SK-N-SH treated with all-trans-retinoic acid at 6 μM for 48 hours (cell line): Measurements from ENCODE around the gene RNASE8.

Experiments used
- ATAC-seq: fragments of 200-7000 bp; cut with Tn5 transposase; 3 replicates; pipeline ENCODE4 v1.9.1; 2020; ENCODE audit warnings: mild to moderate bottlenecking, moderate library complexity
- ARNTL ChIP-seq: fragments of 450-650 bp; formaldehyde crosslinking; IDR thresholded peaks from 2 replicates; pipeline ENCODE4 v1.5.0; 2020; ENCODE audit warnings: low read depth, mild to moderate bottlenecking, moderate library complexity, borderline replicate concordance
- BACH2 ChIP-seq: fragments of 250-450 bp; sonication (Bioruptor Pico); IDR thresholded peaks from 2 replicates; pipeline ENCODE4 v1.9.0; 2021; ENCODE audit warnings: mild to moderate bottlenecking, borderline replicate concordance
- CSDC2 ChIP-seq: fragments of 250-450 bp; sonication (Bioruptor Pico); IDR thresholded peaks from 2 replicates; pipeline ENCODE4 v1.5.0; 2020; ENCODE audit warnings: mild to moderate bottlenecking, moderate library complexity
- ESRRG ChIP-seq: fragments of 250-450 bp; sonication (Bioruptor Pico); IDR thresholded peaks from 2 replicates; pipeline ENCODE4 v1.6.1; 2021; ENCODE audit warnings: mild to moderate bottlenecking
- GLIS3 ChIP-seq: fragments of 250-450 bp; sonication (Bioruptor Pico); IDR thresholded peaks from 2 replicates; pipeline ENCODE4 v1.5.0; 2020; ENCODE audit warnings: mild to moderate bottlenecking, moderate library complexity
- ISL1 ChIP-seq: fragments of 250-450 bp; sonication (Bioruptor Pico); IDR thresholded peaks from 2 replicates; pipeline ENCODE4 v2.1.2; 2022; ENCODE audit warnings: mild to moderate bottlenecking, moderate library complexity
- OSR1 ChIP-seq: fragments of 250-450 bp; sonication (Bioruptor Pico); IDR thresholded peaks from 2 replicates; pipeline ENCODE4 v1.8.0; 2022; ENCODE audit warnings: moderate library complexity, mild to moderate bottlenecking, inconsistent platforms
- PPARA ChIP-seq: fragments of 250-450 bp; sonication (Bioruptor Pico); IDR thresholded peaks from 2 replicates; pipeline ENCODE4 v1.5.0; 2020; ENCODE audit warnings: mild to moderate bottlenecking, borderline replicate concordance
- RARB ChIP-seq: fragments of 250-450 bp; sonication (Bioruptor Pico); IDR thresholded peaks from 2 replicates; pipeline ENCODE4 v1.8.0; 2021; ENCODE audit warnings: mild to moderate bottlenecking, moderate library complexity
- TCF4 ChIP-seq: fragments of 250-450 bp; sonication (Bioruptor Pico); IDR thresholded peaks from 2 replicates; pipeline ENCODE4 v1.8.0; 2021; ENCODE audit warnings: mild to moderate bottlenecking, moderate library complexity, borderline replicate concordance
- TOX ChIP-seq: fragments of 250-450 bp; sonication (Bioruptor Pico); IDR thresholded peaks from 2 replicates; pipeline ENCODE4 v1.8.0; 2021; ENCODE audit warnings: mild to moderate bottlenecking, moderate library complexity, borderline replicate concordance
- ZC3H10 ChIP-seq: fragments of 250-450 bp; sonication (Bioruptor Pico); IDR thresholded peaks from 2 replicates; pipeline ENCODE4 v1.5.1; 2021; ENCODE audit warnings: mild to moderate bottlenecking, moderate library complexity
- ZFP3 ChIP-seq: fragments of 250-450 bp; sonication (Bioruptor Pico); IDR thresholded peaks from 2 replicates; pipeline ENCODE4 v1.5.0; 2020; ENCODE audit warnings: mild to moderate bottlenecking, moderate library complexity
- ZFP30 ChIP-seq: fragments of 450-650 bp; formaldehyde crosslinking; IDR thresholded peaks from 2 replicates; pipeline ENCODE4 v1.5.0; 2022; ENCODE audit warnings: mild to moderate bottlenecking, moderate library complexity
- ZNF565 ChIP-seq: fragments of 450-650 bp; formaldehyde crosslinking; conservative IDR thresholded peaks from 2 replicates; pipeline ENCODE4 v1.5.0; 2020; ENCODE audit warnings: low read depth, mild to moderate bottlenecking, moderate library complexity
- ZNF70 ChIP-seq: fragments of 450-650 bp; formaldehyde crosslinking; IDR thresholded peaks from 2 replicates; pipeline ENCODE4 v1.5.0; 2020; ENCODE audit warnings: mild to moderate bottlenecking, moderate library complexity
- ZNF8 ChIP-seq: fragments of 450-650 bp; formaldehyde crosslinking; IDR thresholded peaks from 2 replicates; pipeline ENCODE4 v1.5.0; 2020; ENCODE audit warnings: mild to moderate bottlenecking, moderate library complexity
- TF ChIP-seq, protein P1 (sequence below): fragments of 250-450 bp; sonication (Bioruptor Pico); IDR thresholded peaks from 2 replicates; pipeline ENCODE4 v1.8.0; 2021; ENCODE audit warnings: low read depth, mild to moderate bottlenecking, moderate library complexity, borderline replicate concordance
- TF ChIP-seq, protein P2 (sequence below): fragments of 250-450 bp; sonication (Bioruptor Pico); IDR thresholded peaks from 2 replicates; pipeline ENCODE4 v1.8.0; 2020; ENCODE audit warnings: mild to moderate bottlenecking, moderate library complexity, borderline replicate concordance
- TF ChIP-seq, protein P3 (sequence below): fragments of 250-450 bp; sonication (Bioruptor Pico); IDR thresholded peaks from 2 replicates; pipeline ENCODE4 v1.5.1; 2021; ENCODE audit warnings: mild to moderate bottlenecking, moderate library complexity
- TF ChIP-seq, protein P4 (sequence below): fragments of 250-450 bp; sonication (Bioruptor Pico); IDR thresholded peaks from 2 replicates; pipeline ENCODE4 v1.5.1; 2020; ENCODE audit warnings: low read depth, mild to moderate bottlenecking, moderate library complexity
- TF ChIP-seq, protein P5 (sequence below): fragments of 250-450 bp; sonication (Bioruptor Pico); IDR thresholded peaks from 2 replicates; pipeline ENCODE4 v1.5.0; 2020; ENCODE audit warnings: mild to moderate bottlenecking, moderate library complexity

Gene RNASE8

DNA sequence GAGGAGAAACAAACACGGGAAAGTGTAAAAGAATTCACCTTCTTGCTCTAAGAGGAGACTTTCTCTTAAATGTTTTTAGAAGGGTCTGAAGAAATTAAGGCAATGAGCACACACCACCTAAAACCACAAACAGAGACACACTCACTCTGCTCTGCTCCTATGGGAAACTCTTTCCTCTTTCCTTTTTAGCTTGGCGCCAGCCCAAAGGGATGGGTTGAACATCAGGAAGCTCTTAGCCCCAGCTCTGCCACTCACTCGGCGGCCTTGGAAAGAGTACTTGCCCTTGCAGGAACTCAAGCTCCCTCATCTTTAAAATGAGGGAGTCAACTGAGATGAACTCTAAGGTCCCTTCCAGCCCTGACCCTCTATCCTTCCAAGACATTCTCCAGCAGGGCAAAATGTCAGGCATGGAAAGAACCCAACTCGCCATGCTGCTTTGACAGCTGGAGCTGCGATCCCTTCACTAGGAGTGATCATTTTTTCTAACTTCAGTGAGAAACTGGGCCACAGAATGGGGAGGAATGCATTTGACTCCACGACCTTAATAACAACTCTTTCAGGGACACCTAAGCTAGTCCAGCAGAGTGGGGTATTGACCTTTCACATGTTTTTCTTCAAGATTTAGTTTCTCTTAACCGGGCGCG is 980 bp upstream of the RNASE8 start:
- no peak for ATAC-seq
- TF ChIP-seq, protein P1, sequence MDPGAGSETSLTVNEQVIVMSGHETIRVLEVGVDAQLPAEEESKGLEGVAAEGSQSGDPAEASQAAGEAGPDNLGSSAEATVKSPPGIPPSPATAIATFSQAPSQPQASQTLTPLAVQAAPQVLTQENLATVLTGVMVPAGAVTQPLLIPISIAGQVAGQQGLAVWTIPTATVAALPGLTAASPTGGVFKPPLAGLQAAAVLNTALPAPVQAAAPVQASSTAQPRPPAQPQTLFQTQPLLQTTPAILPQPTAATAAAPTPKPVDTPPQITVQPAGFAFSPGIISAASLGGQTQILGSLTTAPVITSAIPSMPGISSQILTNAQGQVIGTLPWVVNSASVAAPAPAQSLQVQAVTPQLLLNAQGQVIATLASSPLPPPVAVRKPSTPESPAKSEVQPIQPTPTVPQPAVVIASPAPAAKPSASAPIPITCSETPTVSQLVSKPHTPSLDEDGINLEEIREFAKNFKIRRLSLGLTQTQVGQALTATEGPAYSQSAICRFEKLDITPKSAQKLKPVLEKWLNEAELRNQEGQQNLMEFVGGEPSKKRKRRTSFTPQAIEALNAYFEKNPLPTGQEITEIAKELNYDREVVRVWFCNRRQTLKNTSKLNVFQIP: no peak
- TF ChIP-seq OSR1 (CRISPR knock-in tag) (no peak), ZC3H10 (CRISPR knock-in tag) (no peak), ZNF70 (CRISPR knock-in tag) (no peak), ZFP30 (CRISPR knock-in tag) (no peak), RARB (CRISPR knock-in tag) (no peak), ARNTL (CRISPR knock-in tag) (no peak), ZNF8 (CRISPR knock-in tag) (no peak), PPARA (CRISPR knock-in tag) (no peak), ZNF565 (CRISPR knock-in tag) (no peak), CSDC2 (CRISPR knock-in tag) (no peak), GLIS3 (no peak), BACH2 (CRISPR knock-in tag) (no peak)
- TF ChIP-seq, protein P2, sequence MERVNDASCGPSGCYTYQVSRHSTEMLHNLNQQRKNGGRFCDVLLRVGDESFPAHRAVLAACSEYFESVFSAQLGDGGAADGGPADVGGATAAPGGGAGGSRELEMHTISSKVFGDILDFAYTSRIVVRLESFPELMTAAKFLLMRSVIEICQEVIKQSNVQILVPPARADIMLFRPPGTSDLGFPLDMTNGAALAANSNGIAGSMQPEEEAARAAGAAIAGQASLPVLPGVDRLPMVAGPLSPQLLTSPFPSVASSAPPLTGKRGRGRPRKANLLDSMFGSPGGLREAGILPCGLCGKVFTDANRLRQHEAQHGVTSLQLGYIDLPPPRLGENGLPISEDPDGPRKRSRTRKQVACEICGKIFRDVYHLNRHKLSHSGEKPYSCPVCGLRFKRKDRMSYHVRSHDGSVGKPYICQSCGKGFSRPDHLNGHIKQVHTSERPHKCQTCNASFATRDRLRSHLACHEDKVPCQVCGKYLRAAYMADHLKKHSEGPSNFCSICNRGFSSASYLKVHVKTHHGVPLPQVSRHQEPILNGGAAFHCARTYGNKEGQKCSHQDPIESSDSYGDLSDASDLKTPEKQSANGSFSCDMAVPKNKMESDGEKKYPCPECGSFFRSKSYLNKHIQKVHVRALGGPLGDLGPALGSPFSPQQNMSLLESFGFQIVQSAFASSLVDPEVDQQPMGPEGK (CRISPR knock-in tag): no peak
- TF ChIP-seq, protein P3, sequence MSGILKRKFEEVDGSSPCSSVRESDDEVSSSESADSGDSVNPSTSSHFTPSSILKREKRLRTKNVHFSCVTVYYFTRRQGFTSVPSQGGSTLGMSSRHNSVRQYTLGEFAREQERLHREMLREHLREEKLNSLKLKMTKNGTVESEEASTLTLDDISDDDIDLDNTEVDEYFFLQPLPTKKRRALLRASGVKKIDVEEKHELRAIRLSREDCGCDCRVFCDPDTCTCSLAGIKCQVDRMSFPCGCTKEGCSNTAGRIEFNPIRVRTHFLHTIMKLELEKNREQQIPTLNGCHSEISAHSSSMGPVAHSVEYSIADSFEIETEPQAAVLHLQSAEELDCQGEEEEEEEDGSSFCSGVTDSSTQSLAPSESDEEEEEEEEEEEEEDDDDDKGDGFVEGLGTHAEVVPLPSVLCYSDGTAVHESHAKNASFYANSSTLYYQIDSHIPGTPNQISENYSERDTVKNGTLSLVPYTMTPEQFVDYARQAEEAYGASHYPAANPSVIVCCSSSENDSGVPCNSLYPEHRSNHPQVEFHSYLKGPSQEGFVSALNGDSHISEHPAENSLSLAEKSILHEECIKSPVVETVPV (CRISPR knock-in tag): no peak

DNA sequence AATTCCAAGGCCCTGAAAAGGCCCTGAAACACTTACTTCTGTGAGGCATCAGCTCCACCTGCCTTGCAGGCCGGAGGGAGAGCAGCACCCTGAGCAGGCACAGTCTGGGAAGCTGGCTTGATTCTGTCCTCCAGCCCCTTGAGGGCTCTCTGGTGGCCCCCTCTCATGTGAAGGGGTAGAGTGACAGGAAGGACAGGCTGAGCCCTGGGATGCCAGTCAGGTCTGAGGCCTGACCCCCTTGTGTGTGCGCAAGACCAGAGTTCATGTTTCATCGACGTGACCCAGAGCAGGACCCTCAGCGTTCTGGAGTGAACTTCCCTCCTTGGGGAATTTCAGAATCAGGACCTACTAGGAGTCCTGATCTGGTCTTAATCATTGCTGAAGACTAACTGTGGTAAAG is 1.3 kb downstream of the RNASE8 start:
- TF ChIP-seq CSDC2 (CRISPR knock-in tag): no peak
- no peak for TF ChIP-seq OSR1 (CRISPR knock-in tag)
- no peak for TF ChIP-seq ZC3H10 (CRISPR knock-in tag)
- no peak for TF ChIP-seq ZFP30 (CRISPR knock-in tag)
- TF ChIP-seq, protein P3 (CRISPR knock-in tag): no peak
- TF ChIP-seq ESRRG: no peak
- no peak for TF ChIP-seq GLIS3
- TF ChIP-seq, protein P4, sequence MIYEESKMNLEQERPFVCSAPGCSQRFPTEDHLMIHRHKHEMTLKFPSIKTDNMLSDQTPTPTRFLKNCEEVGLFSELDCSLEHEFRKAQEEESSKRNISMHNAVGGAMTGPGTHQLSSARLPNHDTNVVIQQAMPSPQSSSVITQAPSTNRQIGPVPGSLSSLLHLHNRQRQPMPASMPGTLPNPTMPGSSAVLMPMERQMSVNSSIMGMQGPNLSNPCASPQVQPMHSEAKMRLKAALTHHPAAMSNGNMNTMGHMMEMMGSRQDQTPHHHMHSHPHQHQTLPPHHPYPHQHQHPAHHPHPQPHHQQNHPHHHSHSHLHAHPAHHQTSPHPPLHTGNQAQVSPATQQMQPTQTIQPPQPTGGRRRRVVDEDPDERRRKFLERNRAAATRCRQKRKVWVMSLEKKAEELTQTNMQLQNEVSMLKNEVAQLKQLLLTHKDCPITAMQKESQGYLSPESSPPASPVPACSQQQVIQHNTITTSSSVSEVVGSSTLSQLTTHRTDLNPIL (CRISPR knock-in tag): no peak
- no peak for TF ChIP-seq PPARA (CRISPR knock-in tag)
- TF ChIP-seq ARNTL (CRISPR knock-in tag): no peak
- no peak for ATAC-seq

DNA sequence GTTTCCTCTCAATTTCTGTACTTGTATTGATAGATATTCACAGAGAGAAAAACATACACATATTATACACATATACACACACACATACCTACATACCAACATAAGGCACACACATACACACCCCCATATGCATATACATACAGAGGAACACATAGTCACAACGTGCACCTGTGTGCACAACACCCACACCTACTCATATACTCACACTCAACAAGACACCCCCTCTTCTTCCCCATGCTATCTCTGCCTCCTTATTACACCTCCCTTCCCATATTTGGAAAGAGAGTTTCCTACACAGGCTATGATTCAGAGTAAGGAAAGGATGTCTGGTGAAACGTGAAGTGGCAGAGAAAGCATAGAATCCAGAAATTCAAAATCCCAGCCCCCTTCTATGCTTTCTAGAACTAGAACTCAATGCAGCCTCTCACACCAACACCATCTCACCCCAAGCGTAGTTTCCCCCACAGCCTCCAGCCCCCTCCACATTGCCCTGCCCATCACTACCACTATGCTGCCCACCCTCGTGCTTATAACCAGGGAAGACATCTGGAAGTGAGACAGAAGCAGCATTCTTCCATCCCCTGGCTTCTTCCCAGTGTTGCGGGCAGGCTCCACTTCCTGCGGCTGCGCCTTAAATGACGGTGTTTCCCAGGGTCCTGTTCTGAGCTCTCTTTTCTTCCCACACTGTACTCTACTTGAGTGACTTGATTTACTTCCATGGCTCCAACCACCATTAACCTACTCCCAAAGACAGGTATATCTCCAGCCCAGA is 2.4 kb downstream of the RNASE8 start:
- TF ChIP-seq, protein P5, sequence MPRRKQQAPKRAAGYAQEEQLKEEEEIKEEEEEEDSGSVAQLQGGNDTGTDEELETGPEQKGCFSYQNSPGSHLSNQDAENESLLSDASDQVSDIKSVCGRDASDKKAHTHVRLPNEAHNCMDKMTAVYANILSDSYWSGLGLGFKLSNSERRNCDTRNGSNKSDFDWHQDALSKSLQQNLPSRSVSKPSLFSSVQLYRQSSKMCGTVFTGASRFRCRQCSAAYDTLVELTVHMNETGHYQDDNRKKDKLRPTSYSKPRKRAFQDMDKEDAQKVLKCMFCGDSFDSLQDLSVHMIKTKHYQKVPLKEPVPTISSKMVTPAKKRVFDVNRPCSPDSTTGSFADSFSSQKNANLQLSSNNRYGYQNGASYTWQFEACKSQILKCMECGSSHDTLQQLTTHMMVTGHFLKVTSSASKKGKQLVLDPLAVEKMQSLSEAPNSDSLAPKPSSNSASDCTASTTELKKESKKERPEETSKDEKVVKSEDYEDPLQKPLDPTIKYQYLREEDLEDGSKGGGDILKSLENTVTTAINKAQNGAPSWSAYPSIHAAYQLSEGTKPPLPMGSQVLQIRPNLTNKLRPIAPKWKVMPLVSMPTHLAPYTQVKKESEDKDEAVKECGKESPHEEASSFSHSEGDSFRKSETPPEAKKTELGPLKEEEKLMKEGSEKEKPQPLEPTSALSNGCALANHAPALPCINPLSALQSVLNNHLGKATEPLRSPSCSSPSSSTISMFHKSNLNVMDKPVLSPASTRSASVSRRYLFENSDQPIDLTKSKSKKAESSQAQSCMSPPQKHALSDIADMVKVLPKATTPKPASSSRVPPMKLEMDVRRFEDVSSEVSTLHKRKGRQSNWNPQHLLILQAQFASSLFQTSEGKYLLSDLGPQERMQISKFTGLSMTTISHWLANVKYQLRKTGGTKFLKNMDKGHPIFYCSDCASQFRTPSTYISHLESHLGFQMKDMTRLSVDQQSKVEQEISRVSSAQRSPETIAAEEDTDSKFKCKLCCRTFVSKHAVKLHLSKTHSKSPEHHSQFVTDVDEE (CRISPR knock-in tag): no peak
- TF ChIP-seq TOX (CRISPR knock-in tag): no peak
- no peak for TF ChIP-seq ISL1 (CRISPR knock-in tag)
- no peak for TF ChIP-seq PPARA (CRISPR knock-in tag)
- TF ChIP-seq ESRRG: no peak
- no peak for TF ChIP-seq CSDC2 (CRISPR knock-in tag)
- no peak for TF ChIP-seq GLIS3
- TF ChIP-seq ZFP3 (CRISPR knock-in tag): no peak
- no peak for TF ChIP-seq ZNF8 (CRISPR knock-in tag)
- no peak for TF ChIP-seq ZC3H10 (CRISPR knock-in tag)
- TF ChIP-seq ZNF565 (CRISPR knock-in tag): no peak
- no peak for TF ChIP-seq TCF4 (CRISPR knock-in tag)
- TF ChIP-seq ARNTL (CRISPR knock-in tag): no peak
- TF ChIP-seq, protein P3 (CRISPR knock-in tag): no peak
- ATAC-seq: no peak
